Measurements from ENCODE around the gene DHRSX.

DNA sequence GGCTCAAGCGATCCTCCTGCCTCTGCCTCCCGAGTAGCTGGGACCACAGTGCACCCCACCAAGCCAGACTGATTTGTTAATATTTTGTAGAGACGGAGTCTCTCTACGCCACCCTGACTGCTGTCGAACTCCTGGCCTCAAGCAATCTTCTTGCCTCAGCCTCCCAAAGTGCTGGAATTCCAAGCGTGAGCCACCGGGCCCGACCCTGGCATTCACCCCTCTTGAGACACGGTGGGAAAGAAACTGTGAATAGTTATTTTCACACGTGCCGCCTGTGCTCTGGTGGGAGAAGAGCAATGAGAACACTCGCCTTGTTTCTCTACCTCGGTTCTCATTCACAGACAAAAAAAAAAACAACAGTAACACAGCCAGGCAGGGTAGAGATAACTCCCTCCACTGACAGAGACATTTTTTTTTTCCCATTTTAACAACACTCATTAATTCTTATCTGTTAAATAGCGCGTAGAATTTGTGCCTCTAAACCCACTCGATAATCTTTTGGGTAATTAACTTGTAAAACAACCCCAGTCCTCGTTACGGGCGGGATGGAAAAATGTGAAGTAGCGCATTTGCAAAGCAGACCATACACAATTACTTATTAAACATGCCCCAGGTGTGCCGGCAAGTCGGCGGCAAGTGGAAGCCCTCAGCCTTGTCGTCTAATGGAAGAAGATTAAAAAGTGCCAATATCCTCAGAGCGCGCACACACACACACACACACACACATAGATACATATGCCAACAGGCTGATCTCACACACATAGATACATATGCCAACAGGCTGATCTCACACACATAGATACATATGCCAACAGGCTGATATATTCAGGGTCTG is 103.3 kb downstream of the DHRSX start:
- TF ChIP-seq, protein P1, sequence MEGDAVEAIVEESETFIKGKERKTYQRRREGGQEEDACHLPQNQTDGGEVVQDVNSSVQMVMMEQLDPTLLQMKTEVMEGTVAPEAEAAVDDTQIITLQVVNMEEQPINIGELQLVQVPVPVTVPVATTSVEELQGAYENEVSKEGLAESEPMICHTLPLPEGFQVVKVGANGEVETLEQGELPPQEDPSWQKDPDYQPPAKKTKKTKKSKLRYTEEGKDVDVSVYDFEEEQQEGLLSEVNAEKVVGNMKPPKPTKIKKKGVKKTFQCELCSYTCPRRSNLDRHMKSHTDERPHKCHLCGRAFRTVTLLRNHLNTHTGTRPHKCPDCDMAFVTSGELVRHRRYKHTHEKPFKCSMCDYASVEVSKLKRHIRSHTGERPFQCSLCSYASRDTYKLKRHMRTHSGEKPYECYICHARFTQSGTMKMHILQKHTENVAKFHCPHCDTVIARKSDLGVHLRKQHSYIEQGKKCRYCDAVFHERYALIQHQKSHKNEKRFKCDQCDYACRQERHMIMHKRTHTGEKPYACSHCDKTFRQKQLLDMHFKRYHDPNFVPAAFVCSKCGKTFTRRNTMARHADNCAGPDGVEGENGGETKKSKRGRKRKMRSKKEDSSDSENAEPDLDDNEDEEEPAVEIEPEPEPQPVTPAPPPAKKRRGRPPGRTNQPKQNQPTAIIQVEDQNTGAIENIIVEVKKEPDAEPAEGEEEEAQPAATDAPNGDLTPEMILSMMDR (IDR thresholded peaks at IDR 0.05; ENCODE audit: extremely low read depth in 1 of 2, insufficient read depth in 1 of 2, low read depth in 1 of 2, low read length in 2 of 2): no peak
- TF ChIP-seq POLR2A (IDR thresholded peaks at IDR 0.05; ENCODE audit: low read depth, low read length) (no peak), MYC (IDR thresholded peaks at IDR 0.05; ENCODE audit: low read depth, low read length) (no peak)

Data from endothelial cell of umbilical vein (primary cell).